ENCODE data around the gene WDR37. TPM values are rescaled to one million over a fixed set of nuclear protein-coding genes. Genes with fewer than 3 reads are reported as not detected.

The WDR37 gene
- total and polyA plus RNA-seq, 9 of the 15 experiments (the other 6 are each of a cell fraction or from before 2014, with no cell fraction given), result 2.3 to 11.6 (median 6.7) TPM

- TF ChIP-seq, protein P1, sequence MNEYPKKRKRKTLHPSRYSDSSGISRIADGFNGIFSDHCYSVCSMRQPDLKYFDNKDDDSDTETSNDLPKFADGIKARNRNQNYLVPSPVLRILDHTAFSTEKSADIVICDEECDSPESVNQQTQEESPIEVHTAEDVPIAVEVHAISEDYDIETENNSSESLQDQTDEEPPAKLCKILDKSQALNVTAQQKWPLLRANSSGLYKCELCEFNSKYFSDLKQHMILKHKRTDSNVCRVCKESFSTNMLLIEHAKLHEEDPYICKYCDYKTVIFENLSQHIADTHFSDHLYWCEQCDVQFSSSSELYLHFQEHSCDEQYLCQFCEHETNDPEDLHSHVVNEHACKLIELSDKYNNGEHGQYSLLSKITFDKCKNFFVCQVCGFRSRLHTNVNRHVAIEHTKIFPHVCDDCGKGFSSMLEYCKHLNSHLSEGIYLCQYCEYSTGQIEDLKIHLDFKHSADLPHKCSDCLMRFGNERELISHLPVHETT (CRISPR knock-in tag; conservative IDR thresholded peaks at IDR 0.05 in 1 of 2, IDR thresholded peaks at IDR 0.05 in 1 of 2), result no peak
- TF ChIP-seq KAT2B (IDR thresholded peaks at IDR 0.05; ENCODE audit: low read depth, low read length) (no peak), BRF2 (IDR thresholded peaks at IDR 0.05; ENCODE audit: borderline replicate concordance, insufficient read depth, insufficient read length) (no peak), NCOA2 (IDR thresholded peaks at IDR 0.05; ENCODE audit: partially characterized antibody in 2 of 2) (no peak), SNIP1 (IDR thresholded peaks at IDR 0.05; ENCODE audit: low read depth) (no peak), ATF4 (CRISPR knock-in tag; IDR thresholded peaks at IDR 0.05) (no peak), ZNF274 (IDR thresholded peaks at IDR 0.05; ENCODE audit: borderline replicate concordance, low read depth, low read length) (no peak), ZNF311 (CRISPR knock-in tag; IDR thresholded peaks at IDR 0.05) (no peak)
These were observed 30.6 kb downstream of the WDR37 start (continued) for GRCh38 chr10:1086787-1087186.

All from K562 (cell line).